ENCODE measurements around the gene FNBP1L.

GRCh38 chr1:93559695-93560094 lies 111.8 kb downstream of the FNBP1L start:
- no peak for TF ChIP-seq CTCF (IDR thresholded peaks at IDR 0.05)
- TF ChIP-seq POLR2A (IDR thresholded peaks at IDR 0.05) = no peak
- TF ChIP-seq EP300 (IDR thresholded peaks at IDR 0.05) = no peak
